GM21619 (cell line): Measurements from ENCODE around the gene KBTBD2.
"Not testable (repeated sequence)": the region's sequence is repeated elsewhere in the genome, so short reads cannot be mapped to it uniquely, and the experiment has no call there.

Source experiments
- ATAC-seq: cut with Tn5 transposase; IDR thresholded peaks from one replicate; pipeline ENCODE4 v1.9.1; 2021; ENCODE audit not compliant: unreplicated experiment

The KBTBD2 gene

GRCh38 chr7:32893722-32894121, 2.2 kb upstream of the KBTBD2 start:
- no peak for ATAC-seq

GRCh38 chr7:32893207-32893524, 1.6 kb upstream of the KBTBD2 start:
- no peak for ATAC-seq

GRCh38 chr7:32892521-32893206, 1.1 kb upstream of the KBTBD2 start:
- no peak for ATAC-seq

- ATAC-seq, result peak; percentile 46
Measured at GRCh38 chr7:32891800-32892520, 400 bp upstream of the KBTBD2 start.

- ATAC-seq, result no peak
Measured at GRCh38 chr7:32890793-32891042, 842 bp downstream of the KBTBD2 start.

- ATAC-seq, result peak; percentile 31
Measured at GRCh38 chr7:32890010-32890792, 1.4 kb downstream of the KBTBD2 start.

- ATAC-seq, result no peak
Measured at GRCh38 chr7:32888505-32888904, 3.1 kb downstream of the KBTBD2 start.

- ATAC-seq, result no peak
Measured at GRCh38 chr7:32887395-32887794, 4.2 kb downstream of the KBTBD2 start.

GRCh38 chr7:32881074-32881982, 10.2 kb downstream of the KBTBD2 start:
- no peak for ATAC-seq

GRCh38 chr7:32879460-32879859, 12.1 kb downstream of the KBTBD2 start:
- no peak for ATAC-seq

- not testable (repeated sequence) for ATAC-seq
Measured at GRCh38 chr7:32878023-32878422, 13.5 kb downstream of the KBTBD2 start.

- no peak for ATAC-seq
Measured at GRCh38 chr7:32872421-32872820, 19.1 kb downstream of the KBTBD2 start.

GRCh38 chr7:32871624-32872371, 19.8 kb downstream of the KBTBD2 start:
- ATAC-seq, result peak; percentile 87

- ATAC-seq, result no peak
Measured at GRCh38 chr7:32870298-32870697, 21.3 kb downstream of the KBTBD2 start.

GRCh38 chr7:32869716-32870115, 21.8 kb downstream of the KBTBD2 start:
- ATAC-seq, result no peak

GRCh38 chr7:32868116-32868515, 23.4 kb downstream of the KBTBD2 start:
- ATAC-seq, result no peak

- ATAC-seq, result no peak
Measured at GRCh38 chr7:32865448-32866030, 26.0 kb downstream of the KBTBD2 start.

GRCh38 chr7:32863872-32864271, 27.7 kb downstream of the KBTBD2 start:
- not testable (repeated sequence) for ATAC-seq

GRCh38 chr7:32860090-32860489, 31.5 kb downstream of the KBTBD2 start:
- ATAC-seq, result no peak

GRCh38 chr7:32858648-32859047, 32.9 kb downstream of the KBTBD2 start:
- ATAC-seq, result no peak
